HEK293 (cell line): ENCODE measurements around the gene MUC7.

Source experiments
- CTCF ChIA-PET: fragments of 350-600 bp; formaldehyde crosslinking; extraction: SDS; loops from one replicate; lab custom pipeline; 2021; ENCODE audit warnings: antibody characterized with exemption; lab: Yijun Ruan, JAX
- POLR2A ChIA-PET: fragments of 300-600 bp; formaldehyde crosslinking; extraction: SDS; loops from one replicate; lab custom pipeline; 2020; ENCODE audit warnings: antibody characterized with exemption, inconsistent platforms; lab: Yijun Ruan, JAX
- H3K27ac ChIP-seq: fragments of 200-500 bp; sonication (Bioruptor generic); 2 replicates; pipeline ENCODE4 v1.5.1; 2014; ENCODE audit warnings: low read depth, low read length, control low read depth, inconsistent platforms; ENCODE audit errors: extremely low read depth
- H3K36me3 ChIP-seq, 2 experiments: fragments of 200-500 bp in 1 of 2; sonication (Bioruptor generic) in 1 of 2; 1 replicate in 1 of 2; 2 replicates in 1 of 2; pipeline ENCODE4 v1.5.1; 2014 to 2017; ENCODE audit warnings: inconsistent platforms in 2 of 2, low read length in 2 of 2; ENCODE audit not compliant: control insufficient read depth in 2 of 2, insufficient read depth in 1 of 2
- H3K4me1 ChIP-seq: fragments of 200-500 bp; sonication (Bioruptor generic); 2 replicates; pipeline ENCODE4 v1.5.1; 2014; ENCODE audit warnings: mild to moderate bottlenecking, low read length, inconsistent platforms; ENCODE audit not compliant: control insufficient read depth, insufficient read depth
- H3K4me3 ChIP-seq: 2 replicates; pipeline ENCODE4 v1.5.1; 2011; ENCODE audit warnings: low read depth, mild to moderate bottlenecking, control low read depth, low read length, moderate library complexity
- H3K9me3 ChIP-seq: fragments of 200-500 bp; sonication (Bioruptor generic); 2 replicates; pipeline ENCODE4 v1.5.1; 2014; ENCODE audit warnings: low read depth, low read length, inconsistent platforms; ENCODE audit not compliant: control insufficient read depth, insufficient read depth
- AEBP2 ChIP-seq: fragments of 450-650 bp; formaldehyde crosslinking; IDR thresholded peaks from 2 replicates; pipeline ENCODE4 v1.5.1; 2016; ENCODE audit warnings: missing biosample characterization, missing genetic modification characterization, borderline replicate concordance
- BCL11A ChIP-seq: fragments of 450-650 bp; formaldehyde crosslinking; IDR thresholded peaks from 2 replicates; pipeline ENCODE4 v1.5.1; 2016; ENCODE audit warnings: low read depth, missing biosample characterization, missing genetic modification characterization
- EGR2 ChIP-seq: fragments of 450-650 bp; formaldehyde crosslinking; IDR thresholded peaks from 2 replicates; pipeline ENCODE4 v1.5.1; 2016; ENCODE audit warnings: low read depth, missing biosample characterization, missing genetic modification characterization
- HOXA7 ChIP-seq: sonication (generic); formaldehyde crosslinking; IDR thresholded peaks from 2 replicates; pipeline ENCODE4 v1.8.1; 2022; ENCODE audit warnings: missing genetic modification reagents, borderline replicate concordance
- HOXC10 ChIP-seq: sonication (generic); formaldehyde crosslinking; IDR thresholded peaks from 2 replicates; pipeline ENCODE4 v1.8.1; 2023; ENCODE audit warnings: mild to moderate bottlenecking, missing genetic modification reagents
- KLF8 ChIP-seq: fragments of 450-650 bp; formaldehyde crosslinking; IDR thresholded peaks from 2 replicates; pipeline ENCODE4 v1.5.1; 2016; ENCODE audit warnings: missing biosample characterization, missing genetic modification characterization
- PRDM1 ChIP-seq: fragments of 450-650 bp; formaldehyde crosslinking; IDR thresholded peaks from 2 replicates; pipeline ENCODE4; 2016; ENCODE audit warnings: missing biosample characterization, missing genetic modification characterization
- SP7 ChIP-seq: fragments of 450-650 bp; formaldehyde crosslinking; IDR thresholded peaks from 2 replicates; pipeline ENCODE4 v1.5.1; 2016; ENCODE audit warnings: missing biosample characterization, missing genetic modification characterization
- ZBTB21 ChIP-seq: fragments of 450-650 bp; formaldehyde crosslinking; IDR thresholded peaks from 2 replicates; pipeline ENCODE4 v1.5.1; 2017; ENCODE audit warnings: missing biosample characterization, missing genetic modification characterization
- ZEB2 ChIP-seq: fragments of 450-650 bp; formaldehyde crosslinking; IDR thresholded peaks from 2 replicates; pipeline ENCODE4 v1.5.1; 2016; ENCODE audit warnings: missing biosample characterization, missing genetic modification characterization
- ZFHX2 ChIP-seq: fragments of 450-650 bp; formaldehyde crosslinking; conservative IDR thresholded peaks from 2 replicates; pipeline ENCODE4 v1.5.1; 2016; ENCODE audit warnings: missing biosample characterization, missing genetic modification characterization
- ZFP41 ChIP-seq: fragments of 450-650 bp; formaldehyde crosslinking; IDR thresholded peaks from 2 replicates; pipeline ENCODE4 v1.5.1; 2016; ENCODE audit warnings: missing biosample characterization, missing genetic modification characterization, borderline replicate concordance
- ZNF157 ChIP-seq: fragments of 450-650 bp; formaldehyde crosslinking; IDR thresholded peaks from 2 replicates; pipeline ENCODE4 v1.5.1; 2016; ENCODE audit warnings: missing biosample characterization, missing genetic modification characterization
- ZNF184 ChIP-seq: fragments of 450-650 bp; IDR thresholded peaks from 2 replicates; pipeline ENCODE4 v1.5.1; 2018; ENCODE audit warnings: missing biosample characterization, mild to moderate bottlenecking, missing genetic modification characterization
- ZNF274 ChIP-seq, 2 experiments: fragments of 200-500 bp in 1 of 2; fragments of 450-650 bp in 1 of 2; sonication (Bioruptor generic) in 1 of 2; formaldehyde crosslinking in 1 of 2; IDR thresholded peaks; 2 replicates each; pipeline versions ENCODE4 v1.5.1 to v1.6.1; 2014 to 2016; ENCODE audit warnings: borderline replicate concordance in 1 of 2, inconsistent platforms in 1 of 2, low read length in 1 of 2, missing biosample characterization in 1 of 2, missing genetic modification characterization in 1 of 2
- ZNF302 ChIP-seq: fragments of 450-650 bp; formaldehyde crosslinking; IDR thresholded peaks from 2 replicates; pipeline ENCODE4 v1.5.1; 2016; ENCODE audit warnings: missing biosample characterization, missing genetic modification characterization, low read depth
- ZNF549 ChIP-seq: fragments of 450-650 bp; IDR thresholded peaks from 2 replicates; pipeline ENCODE4 v1.5.1; 2018; ENCODE audit warnings: missing biosample characterization, missing genetic modification characterization, mild to moderate bottlenecking, inconsistent platforms, moderate library complexity
- ZNF560 ChIP-seq: fragments of 450-650 bp; formaldehyde crosslinking; IDR thresholded peaks from 2 replicates; pipeline ENCODE4 v1.5.1; 2017; ENCODE audit warnings: missing biosample characterization, missing genetic modification characterization, borderline replicate concordance
- ZNF585B ChIP-seq: fragments of 450-650 bp; formaldehyde crosslinking; IDR thresholded peaks from 2 replicates; pipeline ENCODE4 v1.5.1; 2016; ENCODE audit warnings: missing biosample characterization, missing genetic modification characterization
- ZNF596 ChIP-seq: fragments of 450-650 bp; IDR thresholded peaks from 2 replicates; pipeline ENCODE4 v1.5.0; 2018; ENCODE audit warnings: missing biosample characterization, mild to moderate bottlenecking, missing genetic modification characterization, moderate library complexity
- ZNF626 ChIP-seq: fragments of 450-650 bp; sonication (Bioruptor Pico); formaldehyde crosslinking; IDR thresholded peaks from 2 replicates; pipeline ENCODE4 v1.5.1; 2018; ENCODE audit warnings: missing biosample characterization, missing genetic modification characterization, inconsistent platforms
- ZNF707 ChIP-seq: fragments of 450-650 bp; formaldehyde crosslinking; IDR thresholded peaks from 2 replicates; pipeline ENCODE4 v1.5.1; 2016; ENCODE audit warnings: missing biosample characterization, missing genetic modification characterization
- ZNF76 ChIP-seq: fragments of 450-650 bp; formaldehyde crosslinking; IDR thresholded peaks from 2 replicates; pipeline ENCODE4; 2016; ENCODE audit warnings: low read depth, missing biosample characterization, missing genetic modification characterization, borderline replicate concordance
- ZXDB ChIP-seq: fragments of 450-650 bp; formaldehyde crosslinking; IDR thresholded peaks from 2 replicates; pipeline ENCODE4 v1.5.1; 2016; ENCODE audit warnings: missing biosample characterization, missing genetic modification characterization
- TF ChIP-seq, protein P1 (sequence below): fragments of 450-650 bp; formaldehyde crosslinking; IDR thresholded peaks from 2 replicates; pipeline ENCODE4 v1.5.1; 2016; ENCODE audit warnings: missing biosample characterization, missing genetic modification characterization
- TF ChIP-seq, protein P2 (sequence below): fragments of 450-650 bp; formaldehyde crosslinking; IDR thresholded peaks from 2 replicates; pipeline ENCODE4 v1.5.1; 2016; ENCODE audit warnings: missing biosample characterization, missing genetic modification characterization

The MUC7 gene

DNA sequence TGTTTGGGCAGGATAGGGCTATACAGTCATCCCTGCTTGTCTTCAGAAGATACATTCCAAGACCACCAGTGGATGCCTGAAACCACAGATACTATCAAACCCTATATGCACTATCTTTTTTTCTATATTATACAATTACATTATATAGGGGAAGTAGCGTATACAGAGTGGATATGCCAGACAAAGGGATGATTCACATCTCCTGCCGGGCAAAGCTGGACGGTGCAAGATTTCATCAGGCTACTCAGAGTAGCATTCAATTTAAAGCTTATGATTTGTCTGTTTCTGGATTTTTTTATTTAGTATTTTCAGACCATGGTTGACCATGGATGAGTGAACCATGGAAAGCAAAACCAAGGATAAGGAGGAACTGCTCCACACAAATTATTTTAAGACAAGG, 39.4 kb downstream of the MUC7 start (continued):
- TF ChIP-seq AEBP2 (no peak), ZNF274 (IDR thresholded peaks at IDR 0.05; ENCODE audit: low read length) (no peak), ZNF274 (tag by site-specific recombination; IDR thresholded peaks at IDR 0.05; ENCODE audit: borderline replicate concordance) (no peak), SP7 (tag by site-specific recombination) (no peak), ZNF549 (no peak)

GRCh38 chr4:70515367-70516250, 43.6 kb downstream of the MUC7 start:
- H3K4me3 ChIP-seq: no peak overlapping the region
- H3K36me3 ChIP-seq: no peaks in the 10 kb centered on the region
- no peak overlapping the region for H3K27ac ChIP-seq
- no peaks in the 10 kb centered on the region for H3K4me1 ChIP-seq
- CTCF ChIA-PET: interaction anchor here (0.5 to 0.6 kb wide), 2 partner anchors 27 to 35 kb away, joined by 3 read pairs; no protein-coding TSS in a partner anchor
- POLR2A ChIA-PET: no interaction called here
- H3K9me3 ChIP-seq: no peaks in the 10 kb centered on the region
- TF ChIP-seq HOXC10 (CRISPR knock-in tag): no peak
- no peak for TF ChIP-seq ZNF596

GRCh38 chr4:70518269-70518668, 46.3 kb downstream of the MUC7 start, which contains the start of gene AMTN:
TSS of gene AMTN (plus strand) at chr4:70518569. CDS start at chr4:70518778, 209 bp downstream.
- POLR2A ChIA-PET: no interaction called here
- CTCF ChIA-PET: no interaction called here
- TF ChIP-seq ZFP41 (tag by site-specific recombination): no peak
- TF ChIP-seq ZNF302 (tag by site-specific recombination): no peak
- no peak for TF ChIP-seq HOXC10 (CRISPR knock-in tag)
- TF ChIP-seq ZNF560: no peak
- TF ChIP-seq, protein P1, sequence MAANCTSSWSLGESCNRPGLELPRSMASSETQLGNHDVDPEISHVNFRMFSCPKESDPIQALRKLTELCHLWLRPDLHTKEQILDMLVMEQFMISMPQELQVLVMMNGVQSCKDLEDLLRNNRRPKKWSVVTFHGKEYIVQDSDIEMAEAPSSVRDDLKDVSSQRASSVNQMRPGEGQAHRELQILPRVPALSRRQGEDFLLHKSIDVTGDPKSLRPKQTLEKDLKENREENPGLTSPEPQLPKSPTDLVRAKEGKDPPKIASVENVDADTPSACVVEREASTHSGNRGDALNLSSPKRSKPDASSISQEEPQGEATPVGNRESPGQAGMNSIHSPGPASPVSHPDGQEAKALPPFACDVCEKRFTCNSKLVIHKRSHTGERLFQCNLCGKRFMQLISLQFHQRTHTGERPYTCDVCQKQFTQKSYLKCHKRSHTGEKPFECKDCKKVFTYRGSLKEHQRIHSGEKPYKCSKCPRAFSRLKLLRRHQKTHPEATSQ (tag by site-specific recombination): no peak
- no peak for TF ChIP-seq ZNF707
- TF ChIP-seq ZBTB21 (tag by site-specific recombination): no peak
- TF ChIP-seq PRDM1 (tag by site-specific recombination): no peak
- no peak for TF ChIP-seq ZEB2
- no peak for TF ChIP-seq ZXDB (tag by site-specific recombination)
- no peak for TF ChIP-seq KLF8
- TF ChIP-seq ZNF184 (tag by site-specific recombination): no peak

DNA sequence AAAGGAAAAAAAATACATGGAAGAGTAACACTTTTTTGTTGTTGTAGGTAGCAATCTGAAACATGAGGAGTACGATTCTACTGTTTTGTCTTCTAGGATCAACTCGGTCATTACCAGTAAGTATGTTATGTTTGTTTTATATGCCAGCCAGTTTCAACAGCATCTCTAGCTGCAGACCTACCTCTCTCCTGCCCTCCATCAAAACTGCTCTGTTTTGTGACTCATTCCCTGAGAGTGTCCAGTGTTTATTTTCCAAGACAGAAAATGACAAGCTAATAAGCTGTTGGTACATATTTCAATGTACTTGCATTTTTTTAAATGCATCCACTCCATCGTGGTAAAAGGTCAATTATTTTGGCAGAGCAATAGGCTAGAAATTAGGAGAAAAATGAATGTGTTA, 46.7 kb downstream of the MUC7 start:
- Histone ChIP-seq H3K27ac (no peak overlapping the region), H3K36me3 (no peaks in the 10 kb centered on the region), H3K4me1 (no peaks in the 10 kb centered on the region), H3K4me3 (no peak overlapping the region), H3K9me3 (no peaks in the 10 kb centered on the region)
- POLR2A ChIA-PET: no interaction called here
- CTCF ChIA-PET: interaction anchor here (0.6 kb wide), 1 partner anchor 624 kb away, joined by 4 read pairs; no protein-coding TSS in a partner anchor
- TF ChIP-seq BCL11A (tag by site-specific recombination) (no peak), EGR2 (tag by site-specific recombination) (no peak), ZFHX2 (tag by site-specific recombination) (no peak), ZNF76 (tag by site-specific recombination) (no peak), ZNF626 (tag by site-specific recombination) (no peak), ZNF585B (tag by site-specific recombination) (no peak), HOXA7 (CRISPR knock-in tag) (no peak), ZNF157 (tag by site-specific recombination) (no peak)
- TF ChIP-seq, protein P2, sequence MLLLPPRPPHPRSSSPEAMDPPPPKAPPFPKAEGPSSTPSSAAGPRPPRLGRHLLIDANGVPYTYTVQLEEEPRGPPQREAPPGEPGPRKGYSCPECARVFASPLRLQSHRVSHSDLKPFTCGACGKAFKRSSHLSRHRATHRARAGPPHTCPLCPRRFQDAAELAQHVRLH (tag by site-specific recombination): no peak

More at GRCh38 chr4:70518269-70518668, 46.3 kb downstream of the MUC7 start, which contains the start of gene AMTN:
- Histone ChIP-seq H3K36me3 (no peaks in the 10 kb centered on the region), H3K27ac (no peak within 1 kb of the TSS), H3K4me1 (no peaks in the 10 kb centered on the region), H3K4me3 (no peak within 1 kb of the TSS), H3K9me3 (no peaks in the 10 kb centered on the region)
